HFF-Myc (cell line): Measurements from ENCODE around the gene ATG4B.

Experiments used
- DNase-seq: peaks from one replicate; pipeline ENCODE4 v3.0.0-alpha.2; 2011; ENCODE audit warnings: low read depth; ENCODE audit errors: extremely low read depth
- H3K4me3 ChIP-seq: replicated peaks from 2 replicates; pipeline ENCODE4 v1.5.1; 2011; ENCODE audit warnings: low read depth, mild to moderate bottlenecking, control low read depth, low read length
- CTCF ChIP-seq: IDR thresholded peaks from 2 replicates; pipeline ENCODE4 v1.5.1; 2012; ENCODE audit warnings: mild to moderate bottlenecking, low read depth, low read length, control low read depth; ENCODE audit errors: missing control alignments

The ATG4B gene

DNA sequence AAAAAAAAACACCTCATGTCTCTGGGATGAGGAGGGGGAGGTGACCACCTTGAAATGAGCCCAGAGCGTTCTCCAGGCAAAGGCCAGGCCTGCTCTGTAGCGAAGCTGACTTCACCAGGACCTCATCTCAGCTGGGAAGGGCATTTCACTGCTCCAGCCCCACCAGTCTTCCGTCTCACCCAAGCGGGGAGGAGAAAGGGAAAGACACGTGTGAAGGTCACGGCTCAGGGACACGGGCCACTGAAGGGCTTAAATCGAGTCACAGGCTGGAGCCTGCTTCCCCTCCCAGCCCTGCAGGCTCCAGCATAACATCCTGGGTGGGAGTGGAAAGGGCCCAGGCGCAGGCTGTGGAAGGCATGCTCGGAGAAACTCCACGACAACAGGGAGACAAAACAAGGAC, 18.7 kb upstream of the ATG4B start:
- DNase-seq: no peak
- no peak overlapping the region for H3K4me3 ChIP-seq
- TF ChIP-seq CTCF: no peak

- DNase-seq: no peak
- H3K4me3 ChIP-seq: no peak overlapping the region
- TF ChIP-seq CTCF: no peak
These were observed 17.7 kb upstream of the ATG4B start for GRCh38 chr2:241619597-241620418.

- H3K4me3 ChIP-seq: no peak overlapping the region
- DNase-seq: no peak
- TF ChIP-seq CTCF: no peak
These were observed 17.1 kb upstream of the ATG4B start for GRCh38 chr2:241620419-241620769.

DNA sequence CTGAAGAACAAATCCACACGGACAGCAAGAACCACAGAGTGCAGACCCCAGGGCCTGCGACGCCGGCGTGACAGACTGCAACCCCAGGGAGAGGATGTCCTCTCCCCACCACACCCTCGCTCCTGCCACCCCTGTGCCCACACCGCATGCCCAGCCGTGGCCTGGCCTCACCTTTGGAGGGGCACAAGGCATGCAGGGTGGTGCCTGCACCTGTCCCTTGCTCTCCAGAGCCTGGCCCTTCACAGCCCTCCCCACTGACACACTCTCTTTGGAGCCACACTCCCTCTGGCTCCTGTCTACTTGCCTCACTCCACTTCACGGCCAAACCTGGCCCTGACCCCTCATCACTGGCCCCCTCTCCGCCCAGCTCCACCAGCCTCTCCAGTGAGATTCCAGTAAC, 9.8 kb upstream of the ATG4B start:
- no peak for DNase-seq
- no peak overlapping the region for H3K4me3 ChIP-seq
- no peak for TF ChIP-seq CTCF

GRCh38 chr2:241629762-241630435, 7.6 kb upstream of the ATG4B start:
- TF ChIP-seq CTCF: no peak
- H3K4me3 ChIP-seq: no peak overlapping the region
- DNase-seq: no peak

DNA sequence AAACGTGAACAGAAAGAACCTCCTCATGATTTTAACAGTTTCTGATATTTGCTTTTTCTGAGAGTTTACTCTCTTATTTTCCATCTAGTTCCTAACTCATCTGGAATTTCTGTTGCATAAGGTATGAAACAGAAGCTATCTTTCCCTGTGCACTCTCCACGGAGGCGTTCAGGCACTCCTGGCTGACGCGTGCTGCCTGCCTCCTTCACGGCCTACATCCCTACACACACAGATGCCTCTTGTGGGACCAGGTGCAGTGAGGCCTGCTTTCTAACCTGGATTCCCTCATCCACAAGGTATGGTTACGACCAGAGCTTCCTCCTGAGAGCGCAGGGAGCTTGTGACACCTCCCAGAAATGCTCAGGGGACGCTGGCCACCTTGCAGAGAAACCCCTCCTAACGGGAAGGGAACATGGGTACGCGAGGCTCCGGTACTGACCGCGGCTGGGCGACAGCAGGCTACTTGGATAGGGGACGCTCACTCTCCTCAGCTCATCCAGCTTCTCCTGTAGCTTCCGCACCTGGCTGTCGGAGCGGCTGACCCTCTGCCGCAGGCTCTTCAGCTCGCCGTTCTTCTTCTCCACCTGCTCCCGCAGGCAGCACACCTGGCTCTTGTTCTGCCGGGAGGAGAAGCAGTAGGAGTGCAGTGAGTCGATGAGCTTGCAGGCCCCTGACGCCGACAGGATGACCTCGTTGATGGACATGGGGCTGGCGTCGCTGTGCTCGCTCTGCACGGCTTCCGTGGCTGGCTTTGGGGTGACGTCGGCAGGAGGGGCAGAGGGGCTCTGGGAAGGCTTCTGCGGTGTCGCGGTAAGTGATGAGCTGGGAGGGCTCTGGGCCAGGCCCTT, 4.8 kb upstream of the ATG4B start:
- H3K4me3 ChIP-seq: no peak overlapping the region
- no peak for TF ChIP-seq CTCF
- DNase-seq: no peak
